Measurements from ENCODE around the gene PTGR1.

Gene PTGR1

DNA sequence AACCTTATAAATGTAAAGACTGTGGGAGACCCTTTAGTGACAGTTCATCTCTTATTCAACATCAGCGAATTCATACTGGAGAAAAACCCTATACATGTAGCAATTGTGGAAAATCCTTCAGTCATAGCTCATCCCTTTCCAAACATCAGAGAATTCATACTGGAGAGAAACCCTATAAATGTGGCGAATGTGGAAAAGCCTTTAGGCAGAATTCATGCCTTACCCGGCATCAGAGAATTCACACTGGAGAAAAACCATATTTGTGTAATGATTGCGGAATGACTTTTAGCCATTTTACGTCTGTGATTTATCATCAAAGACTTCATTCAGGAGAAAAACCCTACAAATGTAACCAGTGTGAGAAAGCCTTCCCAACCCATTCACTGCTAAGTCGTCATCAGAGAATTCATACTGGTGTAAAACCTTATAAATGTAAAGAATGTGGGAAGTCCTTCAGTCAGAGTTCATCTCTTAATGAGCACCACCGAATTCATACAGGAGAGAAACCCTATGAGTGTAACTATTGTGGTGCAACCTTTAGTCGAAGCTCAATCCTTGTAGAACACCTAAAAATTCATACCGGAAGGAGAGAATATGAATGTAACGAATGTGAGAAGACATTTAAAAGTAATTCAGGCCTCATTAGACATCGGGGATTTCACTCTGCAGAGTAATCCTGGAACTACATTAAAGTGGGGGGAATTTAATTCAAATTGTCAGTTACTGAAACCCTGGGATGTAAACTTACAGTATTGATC is 56.8 kb downstream of the PTGR1 start:
- Mint-ChIP-seq H3K4me3 (no peak overlapping the region), H3K4me1 (no peaks in the 10 kb centered on the region), H3K36me3 (ENCODE audit: low read depth) (peaks cover 100% of the 10 kb centered on the region), H3K27ac (no peak overlapping the region), H3K9me3 (peaks cover 99% of the 10 kb centered on the region), H3K27me3 (ENCODE audit: low read depth, poor library complexity) (no peaks in the 10 kb centered on the region)
- TF ChIP-seq, protein P1, sequence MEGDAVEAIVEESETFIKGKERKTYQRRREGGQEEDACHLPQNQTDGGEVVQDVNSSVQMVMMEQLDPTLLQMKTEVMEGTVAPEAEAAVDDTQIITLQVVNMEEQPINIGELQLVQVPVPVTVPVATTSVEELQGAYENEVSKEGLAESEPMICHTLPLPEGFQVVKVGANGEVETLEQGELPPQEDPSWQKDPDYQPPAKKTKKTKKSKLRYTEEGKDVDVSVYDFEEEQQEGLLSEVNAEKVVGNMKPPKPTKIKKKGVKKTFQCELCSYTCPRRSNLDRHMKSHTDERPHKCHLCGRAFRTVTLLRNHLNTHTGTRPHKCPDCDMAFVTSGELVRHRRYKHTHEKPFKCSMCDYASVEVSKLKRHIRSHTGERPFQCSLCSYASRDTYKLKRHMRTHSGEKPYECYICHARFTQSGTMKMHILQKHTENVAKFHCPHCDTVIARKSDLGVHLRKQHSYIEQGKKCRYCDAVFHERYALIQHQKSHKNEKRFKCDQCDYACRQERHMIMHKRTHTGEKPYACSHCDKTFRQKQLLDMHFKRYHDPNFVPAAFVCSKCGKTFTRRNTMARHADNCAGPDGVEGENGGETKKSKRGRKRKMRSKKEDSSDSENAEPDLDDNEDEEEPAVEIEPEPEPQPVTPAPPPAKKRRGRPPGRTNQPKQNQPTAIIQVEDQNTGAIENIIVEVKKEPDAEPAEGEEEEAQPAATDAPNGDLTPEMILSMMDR (IDR thresholded peaks at IDR 0.05), result no peak
- DNase-seq, result no peak

DNA sequence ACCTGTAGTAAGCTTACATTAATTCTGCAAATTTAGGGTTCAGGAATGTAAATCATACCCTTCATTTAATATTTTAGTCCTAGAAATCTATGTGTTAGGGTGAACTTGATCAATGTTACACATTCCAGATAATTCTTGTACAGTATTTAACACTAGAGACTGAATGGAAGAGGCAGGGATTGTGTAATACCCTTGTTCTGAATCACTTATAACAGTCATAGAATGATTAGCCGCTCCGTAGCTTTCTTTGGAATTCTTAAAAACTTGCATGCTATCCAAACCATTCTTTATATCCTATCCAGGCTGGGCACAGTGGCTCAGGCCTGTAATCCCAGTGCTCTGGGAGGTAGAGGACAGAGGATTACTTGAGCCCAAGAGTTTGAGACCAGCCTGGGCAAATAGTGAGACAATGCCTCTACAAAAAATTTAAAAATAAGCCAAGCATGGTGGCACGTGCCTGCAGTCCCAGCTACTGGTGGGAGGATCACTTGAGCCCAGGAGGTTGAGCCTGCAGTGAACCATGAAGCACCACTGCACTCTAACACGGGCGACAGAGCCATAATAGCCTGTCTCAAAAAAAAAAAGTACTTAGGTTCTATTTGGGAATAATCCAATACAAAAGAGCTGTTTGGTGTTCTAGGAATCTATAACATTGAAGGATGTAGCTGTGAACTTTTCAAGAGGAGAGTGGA is 66.2 kb downstream of the PTGR1 start:
- Mint-ChIP-seq H3K9me3 (peaks cover 56% of the 10 kb centered on the region), H3K27me3 (ENCODE audit: low read depth, poor library complexity) (peaks cover 5% of the 10 kb centered on the region), H3K27ac (no peak overlapping the region), H3K36me3 (ENCODE audit: low read depth) (peaks cover 88% of the 10 kb centered on the region), H3K4me1 (no peaks in the 10 kb centered on the region), H3K4me3 (no peak overlapping the region)
- TF ChIP-seq, protein P1 (IDR thresholded peaks at IDR 0.05), result no peak
- no peak for DNase-seq

- Mint-ChIP-seq H3K4me1 (no peaks in the 10 kb centered on the region), H3K27me3 (ENCODE audit: low read depth, poor library complexity) (peaks cover 5% of the 10 kb centered on the region), H3K9me3 (peaks cover 47% of the 10 kb centered on the region), H3K36me3 (ENCODE audit: low read depth) (peaks cover 83% of the 10 kb centered on the region), H3K27ac (no peak overlapping the region), H3K4me3 (no peak overlapping the region)
- TF ChIP-seq, protein P1 (IDR thresholded peaks at IDR 0.05), result no peak
- no peak for DNase-seq
Measured at GRCh38 chr9:111531716-111532115, 67.7 kb downstream of the PTGR1 start.

- no peak for DNase-seq
- peaks cover 77% of the 10 kb centered on the region for H3K36me3 Mint-ChIP-seq (ENCODE audit: low read depth)
- peaks cover 36% of the 10 kb centered on the region for H3K9me3 Mint-ChIP-seq
- no peak overlapping the region for H3K27ac Mint-ChIP-seq
- H3K4me1 Mint-ChIP-seq, result peaks cover 13% of the 10 kb centered on the region
- H3K4me3 Mint-ChIP-seq, result no peak overlapping the region
- H3K27me3 Mint-ChIP-seq (ENCODE audit: low read depth, poor library complexity), result peaks cover 6% of the 10 kb centered on the region
- TF ChIP-seq, protein P1 (IDR thresholded peaks at IDR 0.05), result no peak
Measured at GRCh38 chr9:111529787-111530186, 69.7 kb downstream of the PTGR1 start.

- Mint-ChIP-seq H3K4me3 (no peak overlapping the region), H3K4me1 (peaks cover 20% of the 10 kb centered on the region), H3K9me3 (peaks cover 13% of the 10 kb centered on the region), H3K27ac (no peak overlapping the region), H3K27me3 (ENCODE audit: low read depth, poor library complexity) (peaks cover 7% of the 10 kb centered on the region), H3K36me3 (ENCODE audit: low read depth) (peaks cover 52% of the 10 kb centered on the region)
- DNase-seq, result no peak
- TF ChIP-seq, protein P1 (IDR thresholded peaks at IDR 0.05), result no peak
Measured at GRCh38 chr9:111527347-111527746, 72.1 kb downstream of the PTGR1 start.

Data from nephron progenitor cell (in vitro differentiated cells).